Testis (tissue), 3 donors: ENCODE data around the gene DMBT1. TPM values are rescaled to one million over a fixed set of nuclear protein-coding genes. Genes with fewer than 3 reads are reported as not detected.

Experiments used
- DNase-seq: peaks from one replicate; pipeline ENCODE4 v3.0.0-alpha.2; 2019
- H3K27ac ChIP-seq, 2 donors: fragments of 200-600 bp; sonication (generic); one replicate each; pipeline ENCODE4 v1.5.1; 2019
- H3K27me3 ChIP-seq: fragments of 200-600 bp; sonication (generic); one replicate; pipeline ENCODE4 v1.5.1; 2019
- H3K36me3 ChIP-seq: fragments of 200-600 bp; sonication (generic); one replicate; pipeline ENCODE4 v1.5.1; 2017; ENCODE audit warnings: low read depth; ENCODE audit errors: missing control alignments
- H3K4me1 ChIP-seq: fragments of 200-600 bp; sonication (generic); one replicate; pipeline ENCODE4 v1.5.1; 2019
- H3K4me3 ChIP-seq, 2 donors: fragments of 200-600 bp; sonication (generic); one replicate each; pipeline ENCODE4 v1.5.1; 2017 to 2019
- H3K9me3 ChIP-seq: fragments of 200-600 bp; sonication (generic); one replicate; pipeline ENCODE4 v1.5.1; 2017
- CTCF ChIP-seq, 3 experiments: fragments of 450-650 bp in 2 of 3; fragments of 200-600 bp in 1 of 3; sonication (generic) in 1 of 3; IDR thresholded peaks; one replicate each; pipeline ENCODE4 v1.5.1; 2016 to 2019; ENCODE audit warnings: antibody characterized with exemption in 3 of 3, mild to moderate bottlenecking in 2 of 3, moderate library complexity in 1 of 3
- POLR2A ChIP-seq: fragments of 450-650 bp; IDR thresholded peaks from one replicate; pipeline ENCODE4 v1.6.1; 2017; ENCODE audit warnings: antibody characterized with exemption, mild to moderate bottlenecking, moderate library complexity
- WGBS, 2 donors: methylation state at CpG; one replicate each; pipeline ENCODE4 v1.1.5; 2018; 5-methylcytosine and 5-hydroxymethylcytosine counted together
- intact Hi-C: fragments of 100-400 bp; cut with DNase I; formaldehyde crosslinking; loops from one replicate; pipeline ENCODE4 v1.15.1; 2023; ENCODE audit warnings: low total_unique reads
- polyA plus RNA-seq: library from polyadenylated mRNA; stranded (reverse); fragments of 350-450 nt; fragmentation: Illumina TruSeq; extraction: RNeasy Lipid Tissue Mini Kit (QIAGEN cat#74804); gene quantifications from one replicate; pipeline ENCODE4 v1.2.3, GENCODE V29; 2014; ENCODE audit warnings: low read depth, low replicate concordance; ENCODE audit not compliant: insufficient read depth
- total RNA-seq, 2 donors: library from RNA; depleted of rRNA; stranded (reverse); fragments of >200 nt; gene quantifications; one replicate each; pipeline ENCODE4 v1.2.3, GENCODE V29; 2016

The DMBT1 gene
- total and polyA plus RNA-seq, 3 donors from 2014 or later = 0.87 to 2.7 (median 1.2) TPM

GRCh38 chr10:122543676-122544445 is 16.7 kb upstream of the DMBT1 start:
- no peak for TF ChIP-seq CTCF (IDR thresholded peaks at IDR 0.05)
- no peak for TF ChIP-seq POLR2A

DNA sequence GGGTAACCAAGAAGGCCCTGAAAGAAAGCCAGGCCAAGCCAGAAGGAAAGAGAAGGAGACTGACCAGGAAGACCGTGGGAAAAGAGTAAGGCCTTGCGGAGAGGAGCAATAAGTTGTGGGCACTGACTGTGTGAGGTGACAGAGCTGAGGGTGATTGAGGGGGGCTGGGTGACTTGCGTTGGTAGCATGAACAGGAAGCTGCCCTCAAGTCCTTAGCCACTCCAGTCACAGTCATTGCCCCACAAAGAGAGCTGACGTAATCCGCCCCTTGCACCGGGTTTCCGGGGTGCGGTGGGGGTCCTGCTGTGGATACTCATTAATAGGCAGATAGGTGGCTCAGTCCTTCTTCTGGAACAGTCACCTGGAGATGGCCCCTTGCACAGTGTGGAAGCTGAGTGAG is 16.1 kb upstream of the DMBT1 start:
- TF ChIP-seq POLR2A (no peak), CTCF (IDR thresholded peaks at IDR 0.05) (no peak)
- intact Hi-C loops = no loop called here
- H3K9me3 ChIP-seq = no peaks in the 10 kb centered on the region
- no peaks in the 10 kb centered on the region for H3K4me1 ChIP-seq
- WGBS, 2 donors = 92 to 97% methylated on average over 8 of the region's 8 CpGs
- DNase-seq = no peak
- H3K4me3 ChIP-seq = no peak overlapping the region
- H3K36me3 ChIP-seq = no peaks in the 10 kb centered on the region
- no peaks in the 10 kb centered on the region for H3K27me3 ChIP-seq
- H3K27ac ChIP-seq = no peak overlapping the region

More at GRCh38 chr10:122543676-122544445, 16.7 kb upstream of the DMBT1 start:
- Histone ChIP-seq H3K27ac (no peak overlapping the region), H3K9me3 (no peaks in the 10 kb centered on the region), H3K4me3 (no peak overlapping the region), H3K36me3 (no peaks in the 10 kb centered on the region), H3K27me3 (no peaks in the 10 kb centered on the region), H3K4me1 (no peaks in the 10 kb centered on the region)
- intact Hi-C loops = no loop called here
- DNase-seq = no peak
- WGBS, 2 donors = 86 to 89% methylated on average over 10 of the region's 10 CpGs

DNA sequence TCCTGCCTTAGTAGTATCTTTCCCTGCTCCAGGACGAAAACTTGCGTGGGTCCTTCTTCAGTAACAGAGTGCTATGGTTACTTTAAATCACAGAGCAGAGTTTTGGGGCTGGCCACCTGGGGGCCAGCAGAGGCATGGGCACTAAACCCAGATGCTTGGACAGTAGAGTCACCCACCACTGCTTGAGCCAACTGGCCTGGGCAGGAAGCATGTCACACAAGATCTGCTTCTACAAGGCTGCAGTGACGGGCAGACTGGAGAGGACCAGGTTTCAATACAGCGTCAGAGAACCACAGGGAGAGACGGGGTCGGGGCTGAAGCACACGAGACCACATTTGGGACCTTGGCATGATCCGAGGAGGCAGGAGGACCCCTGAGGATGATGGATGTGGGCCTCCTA is 14.3 kb upstream of the DMBT1 start:
- intact Hi-C loops = no loop called here
- H3K36me3 ChIP-seq = no peaks in the 10 kb centered on the region
- no peaks in the 10 kb centered on the region for H3K4me1 ChIP-seq
- no peak overlapping the region for H3K4me3 ChIP-seq
- no peak overlapping the region for H3K27ac ChIP-seq
- H3K9me3 ChIP-seq = no peaks in the 10 kb centered on the region
- no peak for DNase-seq
- TF ChIP-seq CTCF (IDR thresholded peaks at IDR 0.05) (no peak), POLR2A (no peak)
- H3K27me3 ChIP-seq = no peaks in the 10 kb centered on the region
- 90 to 96% methylated on average over 8 of the region's 8 CpGs for WGBS, 2 donors

- H3K27me3 ChIP-seq = no peaks in the 10 kb centered on the region
- DNase-seq = no peak
- H3K4me3 ChIP-seq = no peak overlapping the region
- H3K36me3 ChIP-seq = no peaks in the 10 kb centered on the region
- intact Hi-C loops = no loop called here
- H3K27ac ChIP-seq = no peak overlapping the region
- H3K4me1 ChIP-seq = no peaks in the 10 kb centered on the region
- H3K9me3 ChIP-seq = no peaks in the 10 kb centered on the region
- TF ChIP-seq CTCF (IDR thresholded peaks at IDR 0.05) (no peak), POLR2A (no peak)
- 92% methylated on average over 11 of the region's 11 CpGs for WGBS, 2 donors
Measured at GRCh38 chr10:122548407-122549085, 12.0 kb upstream of the DMBT1 start.
